ENCODE measurements around the gene MICALL1.
A peak's percentile ranks its signal among the peaks of the same experiment; 100 is the strongest.

The MICALL1 gene

DNA sequence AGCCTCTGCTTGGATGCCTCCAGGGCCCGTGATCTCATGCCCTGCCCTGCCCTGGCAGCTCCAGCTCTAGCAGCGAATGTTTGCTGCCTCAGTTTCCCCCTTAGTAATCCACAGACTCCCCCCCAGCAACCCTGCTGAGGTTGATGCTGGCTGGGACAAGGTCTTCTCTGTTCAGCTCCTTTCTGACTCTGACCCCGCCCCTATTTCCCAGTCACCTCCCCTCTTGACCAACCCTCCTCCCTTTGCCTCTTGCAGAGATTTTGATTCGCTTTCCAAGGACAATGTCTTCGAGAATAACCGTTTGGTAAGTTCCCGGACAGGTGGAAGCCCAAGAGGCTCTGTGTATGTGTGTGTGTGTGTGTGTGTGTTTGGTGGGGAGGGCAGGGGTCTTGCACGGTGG lies 5.6 kb downstream of the MICALL1 start:
- H3K36me3 ChIP-seq (ENCODE audit: control insufficient read depth, insufficient read depth, low read length): peaks cover 18% of the 10 kb centered on the region
- H3K4me3 ChIP-seq (ENCODE audit: low read length): no peak overlapping the region
- no peak overlapping the region for H3K9ac ChIP-seq (ENCODE audit: low read length)
- H3K27me3 ChIP-seq (ENCODE audit: control insufficient read depth, insufficient read depth, low read length): no peaks in the 10 kb centered on the region
- peak overlapping the region; percentile 90 for H3K27ac ChIP-seq (ENCODE audit: low read depth, low read length)
- H3K4me1 ChIP-seq (ENCODE audit: control insufficient read depth, insufficient read depth, low read length): peaks cover 29% of the 10 kb centered on the region

DNA sequence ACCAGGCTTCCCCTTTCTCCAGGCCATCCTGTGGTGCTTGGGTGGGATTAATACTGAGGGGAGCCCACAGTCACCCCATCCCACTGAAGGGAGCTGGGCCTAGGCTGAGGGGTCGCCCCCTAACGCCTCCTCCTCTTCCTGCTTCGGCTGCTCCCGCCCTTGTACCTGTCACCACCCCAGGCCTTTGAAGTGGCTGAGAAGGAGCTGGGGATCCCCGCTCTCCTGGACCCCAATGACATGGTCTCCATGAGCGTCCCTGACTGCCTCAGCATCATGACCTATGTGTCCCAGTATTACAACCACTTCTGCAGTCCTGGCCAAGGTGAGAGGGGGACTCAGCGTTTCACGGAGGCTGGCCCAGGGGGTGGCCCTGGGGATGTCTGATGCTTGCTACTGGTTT lies 6.1 kb downstream of the MICALL1 start:
- peaks cover 29% of the 10 kb centered on the region for H3K4me1 ChIP-seq (ENCODE audit: control insufficient read depth, insufficient read depth, low read length)
- H3K27ac ChIP-seq (ENCODE audit: low read depth, low read length): peak overlapping the region; percentile 90
- H3K27me3 ChIP-seq (ENCODE audit: control insufficient read depth, insufficient read depth, low read length): no peaks in the 10 kb centered on the region
- peaks cover 18% of the 10 kb centered on the region for H3K36me3 ChIP-seq (ENCODE audit: control insufficient read depth, insufficient read depth, low read length)
- H3K4me3 ChIP-seq (ENCODE audit: low read length): no peak overlapping the region
- no peak overlapping the region for H3K9ac ChIP-seq (ENCODE audit: low read length)

DNA sequence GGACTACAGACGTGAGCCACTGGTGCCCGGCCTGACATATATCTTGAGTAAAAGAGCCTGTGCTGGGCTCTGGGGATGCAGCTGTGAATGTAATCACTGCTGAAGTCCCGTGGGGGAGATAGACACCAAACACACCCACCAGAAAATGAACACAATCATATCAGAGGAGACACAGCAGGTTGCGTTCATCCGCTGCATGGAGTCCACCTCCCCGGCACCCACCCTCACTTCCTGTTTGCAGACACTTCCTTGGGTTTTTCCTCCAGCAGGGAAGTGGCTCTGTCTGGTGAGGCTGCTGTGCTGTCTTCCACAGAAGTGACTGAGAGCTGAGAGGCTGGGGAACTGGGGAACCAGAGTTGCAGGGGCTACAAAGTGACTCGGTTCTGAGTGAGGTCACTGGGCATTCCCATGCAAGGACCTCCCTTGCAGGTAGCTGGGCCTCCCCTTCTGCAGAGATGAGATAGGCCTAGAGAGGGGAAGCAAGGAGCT lies 7.2 kb downstream of the MICALL1 start:
- H3K9ac ChIP-seq (ENCODE audit: low read length): no peak overlapping the region
- H3K4me3 ChIP-seq (ENCODE audit: low read length): no peak overlapping the region
- H3K4me1 ChIP-seq (ENCODE audit: control insufficient read depth, insufficient read depth, low read length): peaks cover 29% of the 10 kb centered on the region
- peak overlapping the region; percentile 1 for H3K27ac ChIP-seq (ENCODE audit: low read depth, low read length)
- H3K36me3 ChIP-seq (ENCODE audit: control insufficient read depth, insufficient read depth, low read length): peaks cover 27% of the 10 kb centered on the region
- no peaks in the 10 kb centered on the region for H3K27me3 ChIP-seq (ENCODE audit: control insufficient read depth, insufficient read depth, low read length)

DNA sequence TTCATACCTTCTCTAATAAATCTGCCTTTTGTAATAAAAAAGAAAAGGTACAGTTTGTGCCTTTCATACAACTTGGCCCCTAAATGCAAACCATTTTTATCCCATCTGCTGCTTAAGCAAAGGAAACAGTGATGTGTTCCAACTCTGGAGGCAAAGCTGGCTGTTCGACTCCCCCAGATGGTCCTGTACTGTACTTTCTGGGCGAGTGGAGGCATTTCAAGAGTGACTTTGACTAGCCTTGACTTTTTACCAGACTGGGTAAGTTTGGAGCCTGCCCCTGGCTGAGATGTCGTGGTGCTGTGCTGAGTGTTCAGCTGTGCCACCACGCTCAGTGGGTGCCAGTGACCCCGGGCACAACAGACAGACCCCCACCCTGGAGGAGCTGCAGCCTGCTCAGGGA lies 10.2 kb downstream of the MICALL1 start:
- Histone ChIP-seq H3K9ac (ENCODE audit: low read length) (no peak overlapping the region), H3K4me1 (ENCODE audit: control insufficient read depth, insufficient read depth, low read length) (peaks cover 9% of the 10 kb centered on the region), H3K36me3 (ENCODE audit: control insufficient read depth, insufficient read depth, low read length) (peaks cover 36% of the 10 kb centered on the region), H3K27ac (ENCODE audit: low read depth, low read length) (peak overlapping the region; percentile 6), H3K4me3 (ENCODE audit: low read length) (no peak overlapping the region), H3K27me3 (ENCODE audit: control insufficient read depth, insufficient read depth, low read length) (no peaks in the 10 kb centered on the region)

DNA sequence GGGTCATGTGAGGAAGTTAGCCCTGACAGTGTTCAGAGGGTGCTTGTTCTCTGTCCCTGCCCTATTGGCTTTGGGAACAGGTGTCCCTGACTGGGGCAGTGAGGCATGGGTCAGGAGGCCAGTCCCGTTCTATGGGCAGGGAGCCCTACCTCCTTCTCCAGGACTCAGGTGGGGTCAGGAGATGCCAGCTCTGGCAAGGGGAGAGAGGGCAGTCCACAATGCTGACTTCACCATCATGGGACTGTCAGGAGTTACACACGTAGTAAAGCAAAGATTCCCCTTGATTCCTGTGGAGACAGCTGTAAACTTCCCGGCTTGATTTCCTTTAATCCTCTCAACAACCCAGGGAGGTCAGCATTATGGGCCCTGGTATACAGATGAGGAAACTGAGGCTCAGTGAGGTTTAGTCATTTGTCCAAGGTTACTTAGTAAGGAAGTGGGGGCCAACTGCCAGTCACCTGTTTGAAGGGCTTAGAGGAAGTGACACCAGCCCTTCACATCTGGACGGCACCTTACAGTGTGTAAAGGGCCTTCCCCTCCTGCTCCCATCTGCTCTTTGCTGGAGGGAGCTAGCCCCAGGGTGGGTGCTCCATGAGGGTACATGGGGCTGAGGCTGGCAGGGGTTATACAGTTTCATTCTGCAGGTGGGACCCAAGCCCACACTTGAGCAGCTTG lies 11.9 kb downstream of the MICALL1 start:
- Histone ChIP-seq H3K27ac (ENCODE audit: low read depth, low read length) (peak overlapping the region; percentile 16), H3K4me1 (ENCODE audit: control insufficient read depth, insufficient read depth, low read length) (no peaks in the 10 kb centered on the region), H3K36me3 (ENCODE audit: control insufficient read depth, insufficient read depth, low read length) (peaks cover 32% of the 10 kb centered on the region), H3K9ac (ENCODE audit: low read length) (no peak overlapping the region), H3K27me3 (ENCODE audit: control insufficient read depth, insufficient read depth, low read length) (no peaks in the 10 kb centered on the region), H3K4me3 (ENCODE audit: low read length) (no peak overlapping the region)

DNA sequence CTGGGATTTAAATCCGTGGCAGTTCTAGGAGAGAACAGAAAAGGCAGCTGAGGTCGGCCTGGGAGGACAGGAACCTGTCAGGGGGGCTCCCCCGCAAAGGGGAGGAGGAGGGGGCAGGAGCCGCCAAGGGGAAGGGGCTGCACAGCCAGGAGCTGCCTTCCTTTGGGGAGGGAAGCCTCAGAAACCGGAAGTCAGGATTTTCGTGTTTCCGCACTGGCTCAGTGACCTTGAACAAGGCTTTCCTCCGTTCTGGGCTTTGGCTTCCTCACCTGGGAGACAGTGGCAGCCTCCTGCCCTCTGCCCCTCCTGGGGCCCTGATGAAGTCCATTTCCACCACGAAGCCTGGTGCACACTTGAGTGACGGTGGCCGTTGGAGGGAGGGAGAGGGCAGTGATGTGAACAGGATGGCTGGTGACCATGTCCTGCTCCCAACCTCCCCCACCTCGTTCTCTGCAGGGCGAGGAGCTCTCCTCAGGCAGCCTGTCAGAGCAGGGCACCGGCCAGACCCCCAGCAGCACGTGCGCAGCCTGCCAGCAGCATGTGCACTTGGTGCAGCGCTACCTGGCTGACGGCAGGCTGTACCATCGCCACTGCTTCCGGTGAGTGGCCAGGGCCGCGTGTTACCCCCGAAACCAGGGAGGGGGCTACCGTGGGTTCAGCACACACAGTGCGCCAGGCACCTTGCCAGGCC lies 12.6 kb downstream of the MICALL1 start:
- H3K36me3 ChIP-seq (ENCODE audit: control insufficient read depth, insufficient read depth, low read length): peaks cover 31% of the 10 kb centered on the region
- no peaks in the 10 kb centered on the region for H3K4me1 ChIP-seq (ENCODE audit: control insufficient read depth, insufficient read depth, low read length)
- H3K27ac ChIP-seq (ENCODE audit: low read depth, low read length): no peak overlapping the region
- no peak overlapping the region for H3K4me3 ChIP-seq (ENCODE audit: low read length)
- no peak overlapping the region for H3K9ac ChIP-seq (ENCODE audit: low read length)
- no peaks in the 10 kb centered on the region for H3K27me3 ChIP-seq (ENCODE audit: control insufficient read depth, insufficient read depth, low read length)

GRCh38 chr22:37920126-37920525 lies 14.0 kb downstream of the MICALL1 start:
- Histone ChIP-seq H3K36me3 (ENCODE audit: control insufficient read depth, insufficient read depth, low read length) (peaks cover 37% of the 10 kb centered on the region), H3K4me1 (ENCODE audit: control insufficient read depth, insufficient read depth, low read length) (no peaks in the 10 kb centered on the region), H3K4me3 (ENCODE audit: low read length) (no peak overlapping the region), H3K27ac (ENCODE audit: low read depth, low read length) (no peak overlapping the region), H3K27me3 (ENCODE audit: control insufficient read depth, insufficient read depth, low read length) (no peaks in the 10 kb centered on the region), H3K9ac (ENCODE audit: low read length) (no peak overlapping the region)

DNA sequence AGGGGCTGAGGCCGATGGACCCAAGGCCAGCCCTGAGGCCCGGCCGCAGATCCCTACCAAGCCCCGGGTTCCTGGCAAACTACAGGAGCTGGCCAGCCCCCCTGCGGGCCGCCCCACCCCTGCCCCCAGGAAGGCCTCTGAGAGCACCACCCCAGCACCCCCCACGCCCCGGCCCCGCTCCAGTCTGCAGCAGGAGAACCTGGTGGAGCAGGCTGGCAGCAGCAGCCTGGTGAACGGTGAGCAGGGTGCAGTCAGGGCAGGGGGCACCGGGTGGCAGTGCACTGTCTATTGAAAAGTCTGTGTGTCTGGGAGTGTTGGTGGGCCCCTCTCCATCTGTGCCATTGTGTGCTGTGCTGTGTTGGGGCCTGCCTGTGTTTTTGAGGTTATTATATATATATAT lies 16.1 kb downstream of the MICALL1 start:
- H3K27me3 ChIP-seq (ENCODE audit: control insufficient read depth, insufficient read depth, low read length): no peaks in the 10 kb centered on the region
- no peak overlapping the region for H3K27ac ChIP-seq (ENCODE audit: low read depth, low read length)
- no peak overlapping the region for H3K4me3 ChIP-seq (ENCODE audit: low read length)
- no peaks in the 10 kb centered on the region for H3K4me1 ChIP-seq (ENCODE audit: control insufficient read depth, insufficient read depth, low read length)
- peaks cover 48% of the 10 kb centered on the region for H3K36me3 ChIP-seq (ENCODE audit: control insufficient read depth, insufficient read depth, low read length)
- H3K9ac ChIP-seq (ENCODE audit: low read length): no peak overlapping the region

DNA sequence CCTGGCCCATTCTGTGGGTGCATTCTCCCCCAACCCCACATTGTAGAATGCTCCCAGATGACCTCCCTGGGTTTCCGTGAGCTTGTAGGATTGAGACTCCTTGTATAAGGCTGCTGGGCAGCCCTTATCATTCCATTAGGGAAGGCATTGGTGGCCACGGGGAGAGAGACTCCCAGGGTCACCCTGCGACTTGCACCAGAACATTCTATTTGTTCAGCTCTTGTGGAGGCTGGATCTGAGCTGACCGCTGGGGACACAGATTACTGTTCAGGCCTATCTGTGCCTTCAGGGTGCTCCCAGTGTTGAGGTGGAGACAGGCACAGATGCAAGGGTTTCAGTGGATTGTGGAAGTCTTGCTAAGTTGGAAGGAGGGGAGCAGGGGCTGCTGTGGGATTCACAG lies 17.8 kb downstream of the MICALL1 start:
- no peak overlapping the region for H3K9ac ChIP-seq (ENCODE audit: low read length)
- H3K4me1 ChIP-seq (ENCODE audit: control insufficient read depth, insufficient read depth, low read length): no peaks in the 10 kb centered on the region
- H3K27me3 ChIP-seq (ENCODE audit: control insufficient read depth, insufficient read depth, low read length): no peaks in the 10 kb centered on the region
- peaks cover 42% of the 10 kb centered on the region for H3K36me3 ChIP-seq (ENCODE audit: control insufficient read depth, insufficient read depth, low read length)
- H3K4me3 ChIP-seq (ENCODE audit: low read length): no peak overlapping the region
- H3K27ac ChIP-seq (ENCODE audit: low read depth, low read length): no peak overlapping the region

GRCh38 chr22:37924386-37925065 lies 18.4 kb downstream of the MICALL1 start:
- H3K36me3 ChIP-seq (ENCODE audit: control insufficient read depth, insufficient read depth, low read length): peaks cover 42% of the 10 kb centered on the region
- H3K27ac ChIP-seq (ENCODE audit: low read depth, low read length): peak overlapping the region; percentile 22
- H3K4me3 ChIP-seq (ENCODE audit: low read length): no peak overlapping the region
- no peaks in the 10 kb centered on the region for H3K27me3 ChIP-seq (ENCODE audit: control insufficient read depth, insufficient read depth, low read length)
- no peak overlapping the region for H3K9ac ChIP-seq (ENCODE audit: low read length)
- no peaks in the 10 kb centered on the region for H3K4me1 ChIP-seq (ENCODE audit: control insufficient read depth, insufficient read depth, low read length)

GRCh38 chr22:37925330-37925729 lies 19.2 kb downstream of the MICALL1 start:
- H3K27ac ChIP-seq (ENCODE audit: low read depth, low read length): peak overlapping the region; percentile 14
- H3K4me3 ChIP-seq (ENCODE audit: low read length): no peak overlapping the region
- no peak overlapping the region for H3K9ac ChIP-seq (ENCODE audit: low read length)
- H3K36me3 ChIP-seq (ENCODE audit: control insufficient read depth, insufficient read depth, low read length): peaks cover 45% of the 10 kb centered on the region
- H3K27me3 ChIP-seq (ENCODE audit: control insufficient read depth, insufficient read depth, low read length): no peaks in the 10 kb centered on the region
- H3K4me1 ChIP-seq (ENCODE audit: control insufficient read depth, insufficient read depth, low read length): no peaks in the 10 kb centered on the region

- peaks cover 47% of the 10 kb centered on the region for H3K36me3 ChIP-seq (ENCODE audit: control insufficient read depth, insufficient read depth, low read length)
- no peak overlapping the region for H3K4me3 ChIP-seq (ENCODE audit: low read length)
- H3K4me1 ChIP-seq (ENCODE audit: control insufficient read depth, insufficient read depth, low read length): no peaks in the 10 kb centered on the region
- H3K27ac ChIP-seq (ENCODE audit: low read depth, low read length): no peak overlapping the region
- no peaks in the 10 kb centered on the region for H3K27me3 ChIP-seq (ENCODE audit: control insufficient read depth, insufficient read depth, low read length)
- H3K9ac ChIP-seq (ENCODE audit: low read length): no peak overlapping the region
Measured at GRCh38 chr22:37925767-37926166, 19.7 kb downstream of the MICALL1 start.
